Testis (tissue), 2 donors: ENCODE data around the gene GH2.

ENCODE experiments used
- CTCF ChIP-seq, 3 experiments: fragments of 450-650 bp in 2 of 3; fragments of 200-600 bp in 1 of 3; sonication (generic) in 1 of 3; IDR thresholded peaks; one replicate each; pipeline ENCODE4 v1.5.1; 2016 to 2019; ENCODE audit warnings: antibody characterized with exemption in 3 of 3, mild to moderate bottlenecking in 2 of 3, moderate library complexity in 1 of 3
- POLR2A ChIP-seq: fragments of 450-650 bp; IDR thresholded peaks from one replicate; pipeline ENCODE4 v1.6.1; 2017; ENCODE audit warnings: antibody characterized with exemption, mild to moderate bottlenecking, moderate library complexity

DNA sequence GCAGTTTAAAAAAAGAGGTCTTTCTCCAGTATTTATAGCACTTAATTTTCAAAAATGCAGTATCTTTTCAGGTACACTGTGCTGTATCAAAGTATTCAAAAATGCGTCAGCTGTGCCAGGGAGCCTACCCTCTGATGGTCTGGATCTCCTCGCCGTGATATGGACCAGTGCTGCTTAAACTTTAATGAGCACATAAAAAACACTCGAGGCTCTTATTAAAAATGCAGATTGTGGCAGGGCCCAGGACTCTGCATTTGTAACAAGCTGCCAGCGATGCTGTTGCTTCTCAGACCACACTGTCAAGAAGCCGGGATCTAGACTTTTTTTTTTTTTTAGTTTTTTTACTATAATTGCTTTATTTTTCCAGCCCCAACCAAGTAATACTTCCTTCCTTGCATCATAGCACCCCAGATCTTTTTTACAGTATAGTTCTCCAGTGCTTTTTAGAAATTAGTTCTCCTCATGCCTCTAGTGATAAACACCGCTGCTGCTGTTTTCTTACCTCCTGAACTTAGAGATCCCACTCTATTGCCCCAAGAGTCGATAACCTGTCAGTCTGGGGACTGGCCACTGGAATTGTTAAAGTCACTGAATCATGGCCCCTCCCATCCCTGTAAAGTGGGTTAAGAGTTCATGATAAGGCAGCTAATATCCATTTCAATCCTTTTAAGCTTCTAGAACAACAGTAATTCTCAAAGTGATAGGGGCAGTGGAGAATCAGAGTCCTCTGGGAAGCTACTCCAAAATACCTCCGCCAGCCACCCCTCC lies 37.6 kb downstream of the GH2 start:
- TF ChIP-seq CTCF (IDR thresholded peaks at IDR 0.05), result no peak
- TF ChIP-seq POLR2A, result no peak
